CD4-positive, alpha-beta T cell treated with Interleukin-17A for 4 hours (primary cell): ENCODE measurements around the gene OMP.

ENCODE experiments used
- DNase-seq: peaks from one replicate; pipeline ENCODE4 v3.0.0-alpha.2; 2020; ENCODE audit warnings: mixed read lengths

OMP gene

DNA sequence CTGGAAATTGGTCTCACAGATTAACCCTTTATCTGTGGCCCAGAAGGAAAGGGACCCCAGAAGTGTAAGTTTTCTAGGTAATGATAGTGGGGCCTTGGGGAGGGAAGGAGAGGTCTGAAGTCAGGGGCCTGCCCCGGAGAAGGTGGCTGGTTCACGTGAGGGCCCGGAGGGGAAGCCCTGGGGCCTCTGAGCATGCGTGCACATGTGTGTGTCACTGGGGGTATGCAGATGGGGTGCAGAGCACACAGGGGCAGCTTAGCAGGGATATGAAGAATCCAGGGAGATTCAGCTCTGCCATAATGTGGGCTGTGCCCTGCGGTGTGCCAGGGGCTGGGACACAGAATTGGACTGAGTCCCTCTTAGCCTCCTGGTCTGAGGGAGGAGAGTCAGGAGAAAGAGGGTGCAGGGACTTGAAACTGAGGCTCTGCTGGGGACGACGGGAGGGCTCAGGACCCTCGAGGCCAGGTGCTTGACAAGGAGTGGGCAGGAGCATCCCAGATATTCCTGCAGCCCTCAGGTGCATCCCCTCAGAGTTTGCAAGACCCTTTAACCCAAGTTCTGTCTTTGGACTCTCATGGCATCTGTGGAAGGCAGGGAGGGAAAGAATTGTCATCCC, 40.9 kb downstream of the OMP start:
- no peak for DNase-seq

DNA sequence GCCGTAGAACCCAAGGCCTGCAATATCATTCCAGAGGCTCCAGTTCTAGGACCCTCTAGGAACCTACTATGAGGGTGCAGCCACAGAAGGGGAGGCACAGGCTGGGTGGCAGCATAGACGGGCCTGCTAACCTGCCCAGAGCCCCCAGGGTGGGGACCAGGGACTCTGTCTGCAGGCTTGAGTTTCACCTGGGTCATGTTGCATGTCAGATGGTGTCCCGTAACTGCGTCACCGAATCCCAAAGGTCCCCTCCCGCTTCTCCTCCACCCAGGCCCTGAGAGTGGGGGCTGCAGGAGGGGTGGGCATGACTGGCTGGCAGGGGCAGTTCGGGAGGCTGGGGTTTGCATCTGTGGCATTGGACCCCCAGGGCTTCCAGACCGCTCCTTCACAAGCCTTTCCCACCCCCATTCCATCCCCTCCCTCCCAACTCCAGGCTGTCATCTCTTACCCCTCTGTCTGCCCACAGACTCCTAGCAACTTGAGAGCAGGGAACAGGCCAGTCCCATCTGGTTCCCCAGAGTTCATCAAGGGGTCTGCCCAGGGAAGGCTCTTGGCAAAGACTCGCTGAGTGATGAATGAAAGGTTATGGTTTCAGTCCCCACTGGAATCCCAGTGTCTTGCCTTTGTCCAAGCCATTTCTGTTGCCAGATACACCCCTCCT, 41.7 kb downstream of the OMP start:
- DNase-seq = no peak

DNA sequence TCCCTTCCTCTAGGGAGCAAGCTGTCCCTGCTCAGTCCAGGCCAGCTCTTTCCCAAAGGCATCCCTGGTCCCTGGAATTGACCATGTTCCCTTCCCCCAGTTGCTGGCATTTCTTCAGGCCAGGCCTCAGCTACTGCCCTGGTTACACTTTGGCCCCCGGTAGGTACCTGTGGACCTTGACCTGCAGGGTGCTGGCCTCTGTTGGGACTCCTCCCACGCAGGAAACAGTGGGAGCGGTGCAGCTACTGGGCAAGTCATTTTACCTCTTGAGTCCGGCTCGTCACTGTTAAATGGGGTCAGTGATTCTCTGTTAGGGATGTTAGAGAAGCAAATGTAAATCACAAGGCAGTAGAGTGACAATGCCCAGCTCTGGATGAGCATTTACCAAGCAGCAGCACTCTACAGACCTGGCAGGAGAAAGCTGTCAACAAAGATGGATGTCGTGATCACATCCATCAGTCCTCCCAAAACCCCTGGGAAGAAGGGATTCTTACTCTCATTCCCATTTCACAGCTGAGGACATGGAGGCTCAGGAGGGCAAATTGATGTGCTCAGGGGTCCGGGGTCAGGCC, 42.3 kb downstream of the OMP start:
- no peak for DNase-seq

DNA sequence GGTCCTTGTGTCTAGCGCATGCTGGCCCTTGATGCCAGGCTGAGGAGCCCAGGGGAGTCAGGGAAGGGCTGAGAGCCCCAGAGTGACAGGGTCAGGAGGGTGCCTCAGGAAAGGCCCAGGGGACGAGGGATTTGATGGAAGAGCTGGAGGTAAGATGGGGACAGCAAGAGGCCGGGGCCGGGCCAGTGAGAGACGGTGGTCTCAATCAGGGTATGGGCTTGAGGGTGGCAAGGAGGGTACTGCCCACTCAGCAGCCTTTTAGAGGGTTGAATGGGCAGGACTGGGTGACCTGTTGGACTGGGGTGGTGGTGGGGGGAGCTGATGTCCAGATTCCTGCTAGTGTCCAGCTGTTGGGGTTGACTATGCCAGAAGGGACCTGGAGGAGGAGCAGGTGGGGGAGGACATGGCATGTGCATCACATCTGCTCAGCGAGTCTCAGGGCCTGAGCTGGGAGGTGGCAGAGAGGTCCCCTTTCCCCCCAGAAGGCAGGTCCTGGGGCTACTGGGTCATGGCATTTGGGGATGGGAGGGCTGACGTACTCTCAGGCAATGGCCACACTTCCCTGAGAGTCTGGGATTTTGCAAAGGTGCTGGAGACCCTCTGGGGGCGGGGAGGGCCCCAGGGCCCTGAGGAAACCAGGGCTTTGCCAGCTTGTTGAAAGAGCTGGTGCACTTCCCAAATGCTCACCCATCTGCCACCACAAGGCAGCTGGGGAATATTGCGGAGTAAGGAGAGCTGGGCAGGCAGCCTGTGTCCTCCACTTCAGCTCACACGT, 43.8 kb downstream of the OMP start:
- DNase-seq = no peak

DNA sequence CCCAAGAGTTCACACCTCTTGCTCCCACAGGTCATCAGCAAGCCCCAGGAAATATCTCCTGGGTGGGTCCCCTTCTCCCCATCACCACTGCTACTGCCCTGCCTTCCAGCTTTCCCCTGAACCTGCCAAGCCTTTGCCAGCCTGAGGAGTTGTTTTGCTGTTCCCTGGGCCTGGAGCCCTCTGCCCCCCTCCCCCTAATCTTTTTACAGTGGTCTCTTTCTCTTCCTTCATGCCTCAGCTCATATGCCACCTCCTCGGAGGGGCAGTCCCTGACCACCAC, 44.3 kb downstream of the OMP start:
- no peak for DNase-seq

DNA sequence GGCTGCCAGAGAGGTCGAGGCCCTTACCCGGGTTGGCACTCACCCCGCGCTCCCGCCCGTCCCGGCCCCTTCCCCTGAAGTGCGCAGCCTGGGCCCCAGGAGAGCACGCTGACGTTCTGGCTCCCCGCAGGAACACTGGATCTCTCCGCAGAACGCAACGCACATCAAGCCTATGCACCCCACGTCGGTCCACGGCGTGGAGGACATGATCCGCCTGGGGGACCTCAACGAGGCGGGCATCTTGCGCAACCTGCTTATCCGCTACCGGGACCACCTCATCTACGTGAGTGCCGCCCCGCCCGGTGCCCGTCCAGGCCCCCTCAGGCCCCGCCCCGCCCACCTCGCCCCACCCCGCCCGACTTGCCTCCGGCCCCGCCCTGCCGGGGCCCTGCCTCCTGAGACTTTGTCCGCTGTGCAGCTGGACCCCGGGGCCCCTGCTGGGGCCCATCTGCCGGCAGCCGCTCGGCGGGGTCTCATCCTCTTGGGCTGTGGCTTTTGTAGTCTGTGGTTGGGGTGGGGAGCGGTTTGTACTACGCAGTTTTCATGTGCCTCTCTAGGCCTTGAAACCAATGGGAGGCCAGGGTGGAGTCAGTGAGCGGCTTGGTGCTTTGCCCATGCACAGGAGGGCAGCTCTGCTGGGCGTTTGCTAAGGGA, 45.2 kb downstream of the OMP start:
- peak; percentile 44 for DNase-seq

DNA sequence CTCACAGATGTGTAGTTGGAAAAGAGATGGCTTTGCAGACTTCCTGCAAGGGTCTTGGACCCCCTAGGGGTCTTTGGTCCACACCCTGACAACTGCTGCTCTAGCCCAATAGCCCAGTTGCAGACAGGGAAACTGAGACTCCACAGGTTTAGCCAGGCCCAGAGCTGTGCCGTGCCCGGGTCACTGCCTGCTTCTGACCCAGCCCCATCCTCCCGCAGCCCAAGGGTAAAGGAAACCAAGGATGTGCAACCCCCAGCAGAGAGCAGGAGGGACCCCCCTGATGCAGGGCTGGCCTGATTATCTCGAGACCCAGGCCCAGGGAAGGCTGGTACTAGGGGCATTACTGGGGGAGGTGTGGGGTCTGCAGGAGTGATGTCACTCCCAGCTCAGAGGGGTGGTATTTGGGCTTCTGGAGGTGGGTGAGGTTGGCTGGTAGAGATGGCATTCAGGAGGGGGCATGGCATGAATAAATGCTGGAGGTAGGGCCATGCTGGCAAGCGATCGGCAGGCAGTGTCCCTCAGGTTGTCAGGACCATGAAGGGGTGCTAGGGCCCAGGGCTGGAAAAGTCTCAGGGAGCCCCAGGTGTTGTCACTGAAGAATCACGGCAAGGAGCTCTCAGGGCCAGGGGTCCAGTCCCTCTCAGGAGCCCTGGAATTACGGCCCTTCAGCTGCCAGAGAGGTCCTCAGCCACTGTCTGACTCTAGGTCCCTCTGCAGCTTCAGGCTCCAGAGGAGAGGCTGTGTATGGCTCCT, 46.5 kb downstream of the OMP start:
- no peak for DNase-seq

DNA sequence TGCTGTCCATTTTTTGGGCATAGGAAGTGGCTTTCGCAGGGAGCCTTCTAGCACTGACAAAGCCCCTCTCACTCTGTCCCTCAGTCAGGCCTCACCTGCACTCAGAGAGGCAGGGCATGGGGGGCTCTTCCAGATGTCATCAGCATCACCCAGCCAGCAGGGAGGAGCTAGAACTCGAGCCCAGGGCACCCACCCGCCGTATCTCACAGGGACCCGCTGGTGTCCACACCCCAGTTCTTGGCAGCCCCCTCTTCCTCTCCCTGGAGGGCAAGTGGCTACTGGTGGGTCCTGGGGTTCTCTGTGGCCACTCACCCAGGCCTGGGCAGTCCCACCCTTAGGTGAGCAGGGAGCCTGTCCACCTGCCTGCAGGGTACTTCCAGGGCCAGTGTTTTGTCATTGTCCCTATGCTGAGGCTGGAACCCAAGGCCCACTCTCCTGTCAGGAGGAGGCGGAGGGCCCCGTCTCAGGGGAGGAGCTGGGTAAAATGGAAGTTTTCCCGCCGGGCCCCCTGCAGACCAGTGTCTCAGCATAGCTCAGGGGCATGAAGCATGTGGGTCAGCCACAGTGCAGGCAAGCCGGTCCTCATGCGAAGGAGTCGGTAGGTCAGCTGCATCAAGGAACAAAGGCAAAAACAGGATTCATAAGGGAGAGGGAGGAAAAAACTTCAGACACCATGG, 47.2 kb downstream of the OMP start:
- no peak for DNase-seq

DNA sequence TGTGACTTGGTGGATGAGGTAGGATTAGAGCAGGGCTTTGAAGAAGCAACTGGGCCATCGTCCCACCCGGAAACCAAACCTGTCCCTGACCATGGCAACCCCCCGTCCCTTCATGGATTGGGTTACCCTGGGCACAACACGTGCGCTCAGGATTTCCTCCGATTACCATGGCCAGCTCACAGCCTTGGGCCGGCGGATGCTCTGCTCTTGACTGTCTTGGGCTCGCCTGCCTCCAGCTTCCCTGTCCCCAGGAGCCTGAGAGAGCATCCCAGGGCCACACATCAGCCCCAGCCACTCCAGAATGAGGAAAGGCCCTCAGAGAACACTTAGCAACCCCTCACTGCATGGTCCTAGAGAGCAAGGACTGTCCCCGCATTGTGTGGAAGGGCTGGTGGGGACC, 48.2 kb downstream of the OMP start:
- DNase-seq = no peak

DNA sequence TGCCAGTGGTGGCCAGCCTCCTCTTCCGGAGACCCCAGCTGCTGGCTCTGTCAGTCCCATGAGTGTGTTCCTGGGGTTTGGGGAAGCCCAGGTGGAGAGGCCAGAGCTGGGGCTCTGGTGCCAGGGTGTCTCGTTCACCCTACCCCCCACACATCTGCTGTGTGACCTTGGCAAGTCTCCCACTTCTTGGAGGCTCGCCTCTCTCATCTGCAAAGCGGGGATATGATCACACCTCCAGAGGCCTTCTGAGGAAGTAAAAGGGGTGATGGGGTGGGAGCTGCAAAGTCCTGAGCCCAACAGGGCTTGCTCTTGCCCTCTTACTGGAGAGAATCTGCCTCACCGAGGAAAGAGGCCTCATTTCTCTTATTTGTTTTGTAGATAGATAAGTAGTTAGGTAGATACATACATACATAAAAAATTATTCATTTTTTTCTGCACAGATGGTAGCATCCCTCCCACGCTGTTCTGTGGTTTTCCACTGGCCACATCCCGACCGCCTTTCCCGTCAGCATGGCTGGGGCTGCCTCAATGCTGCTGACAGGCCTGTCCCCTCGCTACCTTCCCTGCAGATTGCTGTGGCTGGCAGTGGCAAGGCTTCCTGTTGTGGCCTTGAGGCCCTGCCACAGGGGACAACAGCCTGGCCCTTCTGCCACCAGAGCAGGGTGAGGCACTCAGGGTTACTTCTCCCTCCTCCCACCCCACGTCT, 49.3 kb downstream of the OMP start:
- DNase-seq = peak; percentile 44

DNA sequence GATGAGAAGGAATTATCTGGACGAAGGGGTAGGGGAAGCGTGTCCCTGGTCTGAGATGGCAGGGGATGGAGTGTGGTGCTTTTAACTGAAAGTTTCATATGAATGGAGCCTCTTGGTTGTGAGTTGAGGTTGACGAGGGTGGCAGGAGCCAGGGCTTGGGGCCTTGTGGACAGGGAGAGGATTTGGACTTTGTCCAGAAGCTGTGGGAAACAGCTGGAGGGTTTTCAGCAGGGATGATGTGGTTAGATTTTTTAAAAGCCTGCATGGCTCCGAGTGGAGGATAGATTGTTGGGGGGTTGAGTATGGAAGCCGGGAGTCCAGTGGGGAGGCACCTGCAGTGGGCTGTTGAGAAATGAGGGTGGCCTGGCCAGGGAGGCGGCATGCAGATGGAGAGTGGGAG, 50.2 kb downstream of the OMP start:
- no peak for DNase-seq
